Brain pericyte (primary cell): Measurements from ENCODE around the gene PRTG.
"Not testable (repeated sequence)": the region's sequence is repeated elsewhere in the genome, so short reads cannot be mapped to it uniquely, and the experiment has no call there.

Experiments used
- DNase-seq: peaks from one replicate; pipeline ENCODE4 v3.0.0-alpha.2; 2012; ENCODE audit warnings: low read depth, low spot score

Gene PRTG

GRCh38 chr15:55742927-55743728 is at the start of gene PRTG:
PRTG (minus strand) TSS chr15:55743152; CDS start chr15:55742931, 221 bp downstream.
- DNase-seq: no peak

- no peak for DNase-seq
These were observed 48.8 kb upstream of the PRTG start for GRCh38 chr15:55791551-55792400.

- no peak for DNase-seq
These were observed 46.2 kb upstream of the PRTG start for GRCh38 chr15:55789066-55789660.

GRCh38 chr15:55786341-55786740 is 43.4 kb upstream of the PRTG start:
- no peak for DNase-seq

GRCh38 chr15:55785593-55785992 is 42.6 kb upstream of the PRTG start:
- not testable (repeated sequence) for DNase-seq

- DNase-seq: no peak
These were observed 41.3 kb upstream of the PRTG start for GRCh38 chr15:55784286-55784685.

- DNase-seq: no peak
These were observed 39.9 kb upstream of the PRTG start for GRCh38 chr15:55782901-55783300.

- DNase-seq: no peak
These were observed 37.3 kb upstream of the PRTG start for GRCh38 chr15:55780292-55780691.

- DNase-seq: no peak
These were observed 36.0 kb upstream of the PRTG start for GRCh38 chr15:55778932-55779331.

GRCh38 chr15:55775316-55775715 is 32.4 kb upstream of the PRTG start:
- no peak for DNase-seq

GRCh38 chr15:55774113-55774970 is 31.4 kb upstream of the PRTG start:
- DNase-seq: no peak

- DNase-seq: no peak
These were observed 27.9 kb upstream of the PRTG start for GRCh38 chr15:55770806-55771205.

- DNase-seq: no peak
These were observed 27.3 kb upstream of the PRTG start for GRCh38 chr15:55770261-55770660.

- DNase-seq: no peak
These were observed 25.8 kb upstream of the PRTG start for GRCh38 chr15:55768670-55769185.

- DNase-seq: no peak
These were observed 23.7 kb upstream of the PRTG start for GRCh38 chr15:55766676-55767075.

GRCh38 chr15:55764398-55764797 is 21.4 kb upstream of the PRTG start:
- DNase-seq: no peak

GRCh38 chr15:55758580-55758986 is 15.6 kb upstream of the PRTG start:
- DNase-seq: no peak

- DNase-seq: not testable (repeated sequence)
These were observed 10.5 kb upstream of the PRTG start for GRCh38 chr15:55753433-55753832.

GRCh38 chr15:55750706-55751105 is 7.8 kb upstream of the PRTG start:
- DNase-seq: no peak

GRCh38 chr15:55743729-55744655 is 1.0 kb upstream of the PRTG start:
- DNase-seq: no peak
